Activated T-cell treated with anti-CD3 and anti-CD28 coated beads for 1 hour (primary cell): Measurements from ENCODE around the gene OSBPL1A.
"Not testable (repeated sequence)": the region's sequence is repeated elsewhere in the genome, so short reads cannot be mapped to it uniquely, and the experiment has no call there.

Experiments used
- DNase-seq: peaks from one replicate; pipeline ENCODE4 v3.0.0-alpha.2; 2020; ENCODE audit warnings: low read depth

OSBPL1A gene

GRCh38 chr18:24187049-24187448 is 210.6 kb downstream of the OSBPL1A start:
- DNase-seq: no peak

- DNase-seq: no peak
Measured at GRCh38 chr18:24185805-24186204, 211.8 kb downstream of the OSBPL1A start.

- no peak for DNase-seq
Measured at GRCh38 chr18:24181806-24182205, 215.8 kb downstream of the OSBPL1A start.

- no peak for DNase-seq
Measured at GRCh38 chr18:24180048-24180447, 217.6 kb downstream of the OSBPL1A start.

GRCh38 chr18:24177499-24178133 is 220.0 kb downstream of the OSBPL1A start:
- no peak for DNase-seq

- DNase-seq: peak; percentile 18
Measured at GRCh38 chr18:24176727-24177416, 220.8 kb downstream of the OSBPL1A start.

- DNase-seq: no peak
Measured at GRCh38 chr18:24173997-24174396, 223.6 kb downstream of the OSBPL1A start.

- no peak for DNase-seq
Measured at GRCh38 chr18:24170360-24170759, 227.3 kb downstream of the OSBPL1A start.

- no peak for DNase-seq
Measured at GRCh38 chr18:24168496-24168895, 229.1 kb downstream of the OSBPL1A start.

- no peak for DNase-seq
Measured at GRCh38 chr18:24161304-24161703, 236.3 kb downstream of the OSBPL1A start.

- no peak for DNase-seq
Measured at GRCh38 chr18:24160086-24160485, 237.5 kb downstream of the OSBPL1A start.

GRCh38 chr18:24157855-24158254 is 239.8 kb downstream of the OSBPL1A start:
- no peak for DNase-seq

GRCh38 chr18:24153397-24153796 is 244.2 kb downstream of the OSBPL1A start:
- DNase-seq: no peak

- not testable (repeated sequence) for DNase-seq
Measured at GRCh38 chr18:24149591-24149990, 248.0 kb downstream of the OSBPL1A start.

- no peak for DNase-seq
Measured at GRCh38 chr18:24142376-24142775, 255.2 kb downstream of the OSBPL1A start.

- DNase-seq: no peak
Measured at GRCh38 chr18:24140697-24141096, 256.9 kb downstream of the OSBPL1A start.

- DNase-seq: peak; percentile 59
Measured at GRCh38 chr18:24138789-24139616, 258.6 kb downstream of the OSBPL1A start, which contains the start of gene CABYR. Gene CABYR, plus strand, starts transcription at chr18:24139062. Its CDS starts 4,053 bp downstream, at chr18:24143115.

- DNase-seq: no peak
Measured at GRCh38 chr18:24138409-24138788, 259.2 kb downstream of the OSBPL1A start.

GRCh38 chr18:24136967-24137373 is 260.7 kb downstream of the OSBPL1A start:
- DNase-seq: no peak

GRCh38 chr18:24130494-24130893 is 267.1 kb downstream of the OSBPL1A start:
- no peak for DNase-seq

GRCh38 chr18:24128700-24129099 is 268.9 kb downstream of the OSBPL1A start:
- no peak for DNase-seq

GRCh38 chr18:24127735-24128134 is 269.9 kb downstream of the OSBPL1A start:
- DNase-seq: no peak
